Pancreas (tissue), 10 donors: ENCODE results near the gene WWOX. TPM values are rescaled to one million over a fixed set of nuclear protein-coding genes. Genes with fewer than 3 reads are reported as not detected.

Source experiments
- ATAC-seq, 4 donors: fragments of 200-7000 bp; cut with Tn5 transposase; one replicate each; pipeline versions ENCODE4 v1.8.0 to v1.9.1; 2020; ENCODE audit warnings: mild to moderate bottlenecking in 4 of 4, moderate library complexity in 4 of 4
- DNase-seq, 6 donors: peaks; one replicate each; pipeline ENCODE4 v3.0.0-alpha.2; 2020
- FAIRE-seq: peaks from 2 replicates; lab custom pipeline; 2012; peaks lifted over from hg19 to GRCh38; lab: Jason Lieb, UNC
- H3K27ac ChIP-seq, 4 donors: fragments of 200-600 bp; sonication (generic); 1 replicate in 3 of 4; 2 replicates in 1 of 4; pipeline versions ENCODE4 v1.5.0 to v1.8.0; 2020
- H3K27me3 ChIP-seq, 4 donors: fragments of 200-600 bp; one replicate each; pipeline ENCODE4 v1.8.0; 2021
- H3K36me3 ChIP-seq, 3 donors: fragments of 200-600 bp; sonication (generic) in 1 of 3; one replicate each; pipeline versions ENCODE4 v1.5.0 to v1.8.0; 2020 to 2021
- H3K4me1 ChIP-seq, 3 donors: fragments of 200-600 bp; one replicate each; pipeline ENCODE4 v1.8.0; 2021
- H3K4me3 ChIP-seq, 4 donors: fragments of 200-600 bp; sonication (generic) in 2 of 4; one replicate each; pipeline versions ENCODE4 v1.5.0 to v1.8.0; 2020 to 2021
- H3K9me3 ChIP-seq, 4 donors: fragments of 200-600 bp; one replicate each; pipeline ENCODE4 v1.8.0; 2021
- WGBS, 2 donors: extraction: QIAGEN DNeasy Blood & Tissue Kit; methylation state at CpG; one replicate each; pipeline ENCODE4 v1.1.7; 2013; 5-methylcytosine and 5-hydroxymethylcytosine counted together
- intact Hi-C, 3 donors: fragments of 100-400 bp; cut with DNase I; formaldehyde crosslinking; loops; one replicate each; pipeline versions ENCODE4 v1.11.1 to v1.14.2; 2022
- polyA plus RNA-seq, 2 donors: library from polyadenylated mRNA; stranded (reverse); fragments of 200-250 nt; gene quantifications; one replicate each; pipeline ENCODE4 v1.2.3, GENCODE V29; 2013
- total RNA-seq, 6 donors: library from RNA; stranded (reverse); fragmentation: NEBNext Ultra II Directional in 4 of 6; extraction: Animal tissue kit (Norgen Biotek cat#: 25700) in 4 of 6; gene quantifications; one replicate each; pipeline versions ENCODE4 v1.2.1 to v1.2.4, GENCODE V29; 2021 to 2023
- TF ChIP-seq, protein P1 (sequence below), 4 donors: fragments of 200-600 bp; sonication (generic) in 3 of 4; IDR thresholded peaks; one replicate each; pipeline versions ENCODE4 v1.5.0 to v1.8.0; 2021; ENCODE audit warnings: antibody characterized with exemption in 4 of 4
- donor health status: healthy with polysubstance abuse.
- donor health status: DM: no; HTN: no; CAD: no; lungs with moderate emphysema.
- donor health status: DM: no; HTN: no; CAD: no.
- donor health status: control.
- donor health status: control.
- donor health status: Bipolar disorder and iron deficiency.
- donor health status: DM: yes; HTN: yes; CAD: no.
- donor health status: DM: no; HTN: no; CAD: no.
- donor health status: DM: no; HTN: no; CAD: no.
- donor health status: DM: yes; HTN: yes; CAD: no.

Gene WWOX
- total and polyA plus RNA-seq, 8 donors = 6.8 to 14.4 (median 10.8) TPM

DNA sequence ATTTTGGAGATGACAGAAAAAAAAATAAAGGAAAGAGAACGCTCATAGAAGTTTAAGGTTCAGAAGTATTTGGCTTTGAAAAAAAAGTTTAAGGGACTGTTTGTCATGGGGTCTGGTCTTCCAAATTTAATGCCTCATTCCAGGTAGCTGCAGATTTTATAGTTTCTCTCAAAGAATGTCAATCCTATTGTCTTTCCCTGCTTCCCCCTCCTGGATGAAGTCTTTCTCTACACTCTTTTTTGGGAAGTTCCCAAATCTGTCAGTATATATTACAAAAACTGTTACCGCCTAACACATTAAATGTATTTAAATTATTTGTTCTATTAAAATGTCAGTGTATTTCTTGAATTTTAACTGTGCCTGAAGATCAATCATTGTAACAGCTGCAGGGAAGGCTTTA lies 1043.6 kb downstream of the WWOX start:
- H3K4me1 ChIP-seq = no peaks in the 10 kb centered on the region
- H3K27me3 ChIP-seq = no peaks in the 10 kb centered on the region
- TF ChIP-seq, protein P1, sequence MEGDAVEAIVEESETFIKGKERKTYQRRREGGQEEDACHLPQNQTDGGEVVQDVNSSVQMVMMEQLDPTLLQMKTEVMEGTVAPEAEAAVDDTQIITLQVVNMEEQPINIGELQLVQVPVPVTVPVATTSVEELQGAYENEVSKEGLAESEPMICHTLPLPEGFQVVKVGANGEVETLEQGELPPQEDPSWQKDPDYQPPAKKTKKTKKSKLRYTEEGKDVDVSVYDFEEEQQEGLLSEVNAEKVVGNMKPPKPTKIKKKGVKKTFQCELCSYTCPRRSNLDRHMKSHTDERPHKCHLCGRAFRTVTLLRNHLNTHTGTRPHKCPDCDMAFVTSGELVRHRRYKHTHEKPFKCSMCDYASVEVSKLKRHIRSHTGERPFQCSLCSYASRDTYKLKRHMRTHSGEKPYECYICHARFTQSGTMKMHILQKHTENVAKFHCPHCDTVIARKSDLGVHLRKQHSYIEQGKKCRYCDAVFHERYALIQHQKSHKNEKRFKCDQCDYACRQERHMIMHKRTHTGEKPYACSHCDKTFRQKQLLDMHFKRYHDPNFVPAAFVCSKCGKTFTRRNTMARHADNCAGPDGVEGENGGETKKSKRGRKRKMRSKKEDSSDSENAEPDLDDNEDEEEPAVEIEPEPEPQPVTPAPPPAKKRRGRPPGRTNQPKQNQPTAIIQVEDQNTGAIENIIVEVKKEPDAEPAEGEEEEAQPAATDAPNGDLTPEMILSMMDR (IDR thresholded peaks at IDR 0.05) = no peak
- FAIRE-seq (no peak), DNase-seq (no peak), ATAC-seq (no peak)
- H3K4me3 ChIP-seq = no peak overlapping the region
- 91 to 93% methylated on average over 2 of the region's 2 CpGs for WGBS, 2 donors
- H3K9me3 ChIP-seq = no peaks in the 10 kb centered on the region
- no peak overlapping the region for H3K27ac ChIP-seq
- intact Hi-C loops = no loop called here
- no peaks in the 10 kb centered on the region for H3K36me3 ChIP-seq

DNA sequence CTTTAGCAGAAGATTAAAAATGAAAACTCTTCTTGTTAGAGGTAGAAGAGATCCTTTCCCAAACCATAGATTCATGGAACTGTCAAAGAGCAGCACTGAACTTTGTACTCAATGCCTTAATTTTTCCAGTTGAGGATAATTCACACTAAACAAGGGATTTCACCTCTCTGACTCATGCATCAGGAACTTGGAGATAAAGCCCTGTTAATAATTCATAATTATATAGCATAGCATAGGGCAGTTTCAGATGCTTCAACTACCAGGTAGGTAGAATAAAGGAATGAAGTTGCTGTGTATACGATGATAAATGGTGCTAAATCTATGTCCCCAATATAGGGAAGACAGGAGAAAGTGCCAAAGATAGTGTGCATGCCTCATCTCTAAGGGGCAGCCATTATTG lies 1050.7 kb downstream of the WWOX start:
- Histone ChIP-seq H3K36me3 (no peaks in the 10 kb centered on the region), H3K4me3 (no peak overlapping the region), H3K9me3 (no peaks in the 10 kb centered on the region), H3K4me1 (no peaks in the 10 kb centered on the region), H3K27ac (no peak overlapping the region), H3K27me3 (no peaks in the 10 kb centered on the region)
- FAIRE-seq (no peak), ATAC-seq (peak in 1 of 4 donors; percentile 47), DNase-seq (no peak)
- intact Hi-C loops = no loop called here
- TF ChIP-seq, protein P1 (IDR thresholded peaks at IDR 0.05) = no peak
- WGBS, 2 donors = 42 to 55% methylated on average over 1 of the region's 1 CpG

DNA sequence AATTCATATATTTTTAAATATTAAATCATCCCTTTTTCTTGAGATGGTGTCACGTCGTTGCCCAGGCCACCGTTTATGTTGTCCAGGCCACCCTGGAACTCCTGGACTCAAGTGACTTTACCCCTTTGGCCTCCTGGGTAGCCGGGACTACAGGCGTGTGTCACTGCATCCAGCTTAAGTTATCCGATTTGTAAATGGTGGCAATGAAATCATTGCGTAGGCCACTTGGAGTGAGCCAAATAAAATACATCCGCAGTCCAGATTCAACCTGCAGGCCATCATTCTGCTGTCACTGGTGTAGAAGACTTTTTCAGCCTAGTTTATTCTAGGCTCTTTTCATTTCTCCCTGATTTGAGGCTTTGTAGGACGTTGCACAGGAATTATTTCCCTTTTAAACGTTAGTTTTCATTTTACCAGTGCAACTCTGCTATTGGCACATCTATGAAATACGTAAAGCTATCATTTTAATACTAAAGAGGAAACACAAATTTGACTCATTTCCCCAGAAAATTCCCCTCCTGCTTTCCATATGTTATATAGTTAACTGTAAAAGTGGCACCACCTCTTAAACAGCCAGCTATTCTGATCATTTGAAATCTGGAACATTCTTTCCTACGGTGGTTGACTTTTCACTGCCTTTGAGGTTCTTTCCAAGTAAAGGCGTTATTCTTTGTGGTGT lies 1051.3 kb downstream of the WWOX start:
- no peak overlapping the region for H3K27ac ChIP-seq
- no peak overlapping the region for H3K4me3 ChIP-seq
- no peaks in the 10 kb centered on the region for H3K9me3 ChIP-seq
- WGBS, 2 donors = 84 to 90% methylated on average over 13 of the region's 13 CpGs
- no peaks in the 10 kb centered on the region for H3K27me3 ChIP-seq
- H3K4me1 ChIP-seq = no peaks in the 10 kb centered on the region
- TF ChIP-seq, protein P1 (IDR thresholded peaks at IDR 0.05) = no peak
- no peak for ATAC-seq
- no peak for FAIRE-seq
- no peaks in the 10 kb centered on the region for H3K36me3 ChIP-seq
- intact Hi-C loops = no loop called here
- no peak for DNase-seq

DNA sequence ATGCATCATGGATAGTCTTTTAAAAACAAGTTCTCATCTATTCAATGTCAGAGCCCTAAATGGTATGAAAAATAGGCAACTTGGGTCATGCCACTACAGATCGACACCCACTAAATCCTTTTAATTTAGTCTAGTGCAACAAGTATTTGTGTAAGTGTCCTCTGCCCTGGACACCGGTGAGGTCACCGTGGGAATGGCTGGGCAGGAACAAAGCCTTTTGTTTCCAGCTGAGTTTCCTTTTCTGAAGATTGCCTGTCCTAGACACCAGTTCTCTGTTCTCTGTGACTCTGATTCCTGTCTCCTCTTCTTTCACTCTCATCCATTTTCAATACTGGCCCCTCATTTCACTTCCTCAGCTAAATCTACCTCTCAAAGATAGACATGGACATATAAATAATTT lies 1054.6 kb downstream of the WWOX start:
- FAIRE-seq (no peak), ATAC-seq (peak in 1 of 4 donors; percentile 28), DNase-seq (no peak)
- intact Hi-C loops = no loop called here
- H3K36me3 ChIP-seq = no peaks in the 10 kb centered on the region
- TF ChIP-seq, protein P1 (IDR thresholded peaks at IDR 0.05) = no peak
- H3K4me1 ChIP-seq = no peaks in the 10 kb centered on the region
- no peaks in the 10 kb centered on the region for H3K9me3 ChIP-seq
- H3K27ac ChIP-seq = no peak overlapping the region
- H3K27me3 ChIP-seq = no peaks in the 10 kb centered on the region
- 77 to 81% methylated on average over 3 of the region's 3 CpGs for whole genome bisulfite sequencing, 2 donors
- no peak overlapping the region for H3K4me3 ChIP-seq

DNA sequence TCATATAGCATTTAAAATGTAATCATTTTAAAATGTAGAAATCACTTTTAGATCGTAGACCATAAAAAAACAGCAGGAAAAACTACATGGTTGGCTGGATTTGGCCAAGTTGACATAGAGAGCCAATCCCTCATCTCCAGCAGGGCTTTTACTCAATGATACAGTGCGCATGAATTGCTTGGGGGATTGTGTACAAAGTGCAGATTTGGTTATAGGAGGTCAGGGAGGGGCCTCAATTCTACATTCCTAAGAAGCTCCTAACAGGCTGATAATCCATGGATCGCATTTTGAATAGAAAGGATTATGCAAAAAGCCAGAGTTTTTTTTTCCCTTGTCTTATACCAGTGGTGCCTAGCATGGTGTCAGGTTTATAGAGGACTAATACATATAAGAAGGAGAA lies 1056.0 kb downstream of the WWOX start:
- 95 to 96% methylated on average over 3 of the region's 3 CpGs for WGBS, 2 donors
- no peaks in the 10 kb centered on the region for H3K27me3 ChIP-seq
- no peaks in the 10 kb centered on the region for H3K36me3 ChIP-seq
- intact Hi-C loops = no loop called here
- H3K4me3 ChIP-seq = no peak overlapping the region
- TF ChIP-seq, protein P1 (IDR thresholded peaks at IDR 0.05) = no peak
- ATAC-seq (no peak), DNase-seq (no peak), FAIRE-seq (no peak)
- H3K27ac ChIP-seq = no peak overlapping the region
- no peaks in the 10 kb centered on the region for H3K4me1 ChIP-seq
- H3K9me3 ChIP-seq = no peaks in the 10 kb centered on the region
